Neural cell (in vitro differentiated cells): Measurements from ENCODE around the gene OPA1. TPM values are rescaled to one million over a fixed set of nuclear protein-coding genes. Genes with fewer than 3 reads are reported as not detected.

Experiments used
- H2AFZ ChIP-seq: fragments of 200-600, 300-800 bp; sonication (generic), shearing (Covaris generic); 2 replicates; pipeline ENCODE4 v1.6.0; 2014; ENCODE audit warnings: low read depth, mild to moderate bottlenecking, antibody characterized with exemption, low read length, moderate library complexity
- H3F3A ChIP-seq: fragments of 200-600 bp; shearing (Covaris generic); 2 replicates; pipeline ENCODE4 v1.6.1; 2016; ENCODE audit warnings: mild to moderate bottlenecking, moderate library complexity, mixed read lengths, antibody characterized with exemption, low read length; ENCODE audit not compliant: insufficient read depth, poor library complexity, severe bottlenecking
- H3K27ac ChIP-seq: fragments of 200-600, 300-800 bp; sonication (generic), shearing (Covaris generic); 2 replicates; pipeline ENCODE4 v1.5.1; 2014; ENCODE audit warnings: mild to moderate bottlenecking, low read length, moderate library complexity
- H3K27me3 ChIP-seq: fragments of 300-800, 200-600 bp; sonication (generic), shearing (Covaris generic); 2 replicates; pipeline ENCODE4 v1.6.0; 2014; ENCODE audit warnings: mild to moderate bottlenecking, low read depth, low read length, moderate library complexity; ENCODE audit not compliant: insufficient read depth
- H3K36me3 ChIP-seq: fragments of 300-800, 200-600 bp; sonication (generic), shearing (Covaris generic); 2 replicates; pipeline ENCODE4 v1.5.1; 2014; ENCODE audit warnings: mild to moderate bottlenecking, antibody characterized with exemption, low read length, moderate library complexity; ENCODE audit not compliant: insufficient read depth
- H3K4me2 ChIP-seq: fragments of 300-800, 200-600 bp; sonication (generic), shearing (Covaris generic); 2 replicates; pipeline ENCODE4 v1.6.0; 2014; ENCODE audit warnings: mild to moderate bottlenecking, low read length
- H3K4me3 ChIP-seq: fragments of 300-800, 200-600 bp; sonication (generic), shearing (Covaris generic); 2 replicates; pipeline ENCODE4 v1.5.1; 2014; ENCODE audit warnings: mild to moderate bottlenecking, low read length, moderate library complexity
- H3K79me2 ChIP-seq: fragments of 200-600 bp; shearing (Covaris generic); replicated peaks from 2 replicates; pipeline ENCODE4 v1.6.0; 2014; ENCODE audit warnings: mild to moderate bottlenecking, low read length, moderate library complexity; ENCODE audit not compliant: insufficient read depth
- H3K9ac ChIP-seq: fragments of 300-800, 200-600 bp; sonication (generic), shearing (Covaris generic); 2 replicates; pipeline ENCODE4 v1.6.1; 2016; ENCODE audit warnings: mild to moderate bottlenecking, low read length, mixed read lengths
- H3K9me2 ChIP-seq: fragments of 200-600 bp; shearing (Covaris generic); 2 replicates; pipeline ENCODE4 v1.6.1; 2016; ENCODE audit warnings: mild to moderate bottlenecking, low read length, mixed read lengths; ENCODE audit not compliant: insufficient read depth
- H3K9me3 ChIP-seq: fragments of 200-600, 300-800 bp; sonication (generic), shearing (Covaris generic); 2 replicates; pipeline ENCODE4 v1.6.1; 2016; ENCODE audit warnings: mild to moderate bottlenecking, mixed run types, low read length, moderate library complexity, mixed read lengths
- H4K20me1 ChIP-seq: fragments of 200-600 bp; shearing (Covaris generic); 2 replicates; pipeline ENCODE4 v1.6.1; 2016; ENCODE audit warnings: mild to moderate bottlenecking, mixed run types; ENCODE audit not compliant: insufficient read depth
- CTCF ChIP-seq: fragments of 450-650 bp; IDR thresholded peaks from 2 replicates; pipeline ENCODE4 v1.5.1; 2014; ENCODE audit warnings: antibody characterized with exemption, mild to moderate bottlenecking, moderate library complexity; ENCODE audit not compliant: poor library complexity, severe bottlenecking
- EP300 ChIP-seq: fragments of 450-650 bp; conservative IDR thresholded peaks from 2 replicates; pipeline ENCODE4 v1.6.1; 2014; ENCODE audit warnings: antibody characterized with exemption, mild to moderate bottlenecking, moderate library complexity; ENCODE audit not compliant: poor library complexity, severe bottlenecking
- EZH2 ChIP-seq: fragments of 200-600, 300-800 bp; shearing (Covaris generic), sonication (generic); IDR thresholded peaks from 2 replicates; pipeline ENCODE4 v1.6.1; 2014; ENCODE audit warnings: antibody characterized with exemption, low read length, borderline replicate concordance, mild to moderate bottlenecking; ENCODE audit not compliant: insufficient read depth, poor library complexity, severe bottlenecking
- MXI1 ChIP-seq: fragments of 450-650 bp; conservative IDR thresholded peaks from 2 replicates; pipeline ENCODE4 v1.6.1; 2014; ENCODE audit warnings: antibody characterized with exemption, mild to moderate bottlenecking; ENCODE audit not compliant: poor library complexity, severe bottlenecking
- POLR2AphosphoS5 ChIP-seq: IDR thresholded peaks from 2 replicates; pipeline ENCODE4 v1.6.1; 2012
- RAD21 ChIP-seq: fragments of 450-650 bp; conservative IDR thresholded peaks from 2 replicates; pipeline ENCODE4 v1.6.1; 2014; ENCODE audit warnings: antibody characterized with exemption, mild to moderate bottlenecking, moderate library complexity
- REST ChIP-seq: IDR thresholded peaks from 2 replicates; pipeline ENCODE4 v1.6.1; 2012; ENCODE audit warnings: borderline replicate concordance
- SMC3 ChIP-seq: fragments of 450-650 bp; conservative IDR thresholded peaks from 2 replicates; pipeline ENCODE4 v1.6.1; 2014; ENCODE audit warnings: antibody characterized with exemption, mild to moderate bottlenecking, moderate library complexity; ENCODE audit not compliant: poor library complexity
- TAF1 ChIP-seq: IDR thresholded peaks from 2 replicates; pipeline ENCODE4 v1.6.1; 2012; ENCODE audit warnings: low read depth
- polyA plus RNA-seq: library from polyadenylated mRNA; depleted of rRNA; stranded (reverse); fragments of >200 nt; gene quantifications from 2 replicates; pipeline ENCODE4 v1.2.3, GENCODE V29; 2014

The OPA1 gene
- polyA plus RNA-seq, 1 donor from 2014 or later, result 97.7 TPM

GRCh38 chr3:193728429-193729087 lies 135.6 kb downstream of the OPA1 start:
- no peaks in the 10 kb centered on the region for H3K79me2 ChIP-seq
- H4K20me1 ChIP-seq, result no peaks in the 10 kb centered on the region
- no peak overlapping the region for H3K4me2 ChIP-seq
- H3F3A ChIP-seq, result no peaks in the 10 kb centered on the region
- H3K9me3 ChIP-seq, result no peaks in the 10 kb centered on the region
- H3K36me3 ChIP-seq, result no peaks in the 10 kb centered on the region
- H3K4me3 ChIP-seq, result no peak overlapping the region
- H3K27ac ChIP-seq, result no peak overlapping the region
- TF ChIP-seq RAD21 (no peak), POLR2AphosphoS5 (no peak), MXI1 (no peak), EZH2 (no peak), CTCF (no peak), REST (no peak), EP300 (no peak), TAF1 (no peak), SMC3 (no peak)
- no peaks in the 10 kb centered on the region for H3K9me2 ChIP-seq
- H2AFZ ChIP-seq, result no peak overlapping the region
- H3K27me3 ChIP-seq, result no peaks in the 10 kb centered on the region
- H3K9ac ChIP-seq, result no peak overlapping the region

DNA sequence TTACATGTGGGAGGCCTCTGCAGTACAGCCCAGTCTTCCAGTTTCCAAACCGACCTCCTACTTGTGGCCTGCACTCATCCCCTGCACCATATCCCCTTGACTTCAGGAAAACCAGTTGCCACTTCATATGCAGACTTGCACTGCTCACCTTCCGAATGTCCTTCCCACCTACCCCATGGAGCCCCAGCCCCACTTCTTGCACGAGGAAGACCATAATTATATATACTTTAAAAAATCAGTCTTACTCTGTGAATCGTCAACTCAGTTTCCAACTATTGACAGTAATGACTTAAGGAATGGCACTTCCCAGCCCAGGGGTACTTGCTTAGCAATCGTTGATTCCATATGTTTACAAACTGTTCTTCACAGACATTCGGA lies 136.1 kb downstream of the OPA1 start:
- no peaks in the 10 kb centered on the region for H3F3A ChIP-seq
- no peaks in the 10 kb centered on the region for H3K36me3 ChIP-seq
- no peaks in the 10 kb centered on the region for H3K9me2 ChIP-seq
- no peak overlapping the region for H2AFZ ChIP-seq
- H3K27ac ChIP-seq, result no peak overlapping the region
- H3K9ac ChIP-seq, result no peak overlapping the region
- no peak overlapping the region for H3K4me2 ChIP-seq
- H3K4me3 ChIP-seq, result no peak overlapping the region
- H3K79me2 ChIP-seq, result no peaks in the 10 kb centered on the region
- H3K27me3 ChIP-seq, result no peaks in the 10 kb centered on the region
- H4K20me1 ChIP-seq, result no peaks in the 10 kb centered on the region
- no peak for TF ChIP-seq CTCF
- no peak for TF ChIP-seq RAD21
- no peak for TF ChIP-seq EP300
- H3K9me3 ChIP-seq, result no peaks in the 10 kb centered on the region
